Measurements from ENCODE around the gene TRIP12.

TRIP12 gene

DNA sequence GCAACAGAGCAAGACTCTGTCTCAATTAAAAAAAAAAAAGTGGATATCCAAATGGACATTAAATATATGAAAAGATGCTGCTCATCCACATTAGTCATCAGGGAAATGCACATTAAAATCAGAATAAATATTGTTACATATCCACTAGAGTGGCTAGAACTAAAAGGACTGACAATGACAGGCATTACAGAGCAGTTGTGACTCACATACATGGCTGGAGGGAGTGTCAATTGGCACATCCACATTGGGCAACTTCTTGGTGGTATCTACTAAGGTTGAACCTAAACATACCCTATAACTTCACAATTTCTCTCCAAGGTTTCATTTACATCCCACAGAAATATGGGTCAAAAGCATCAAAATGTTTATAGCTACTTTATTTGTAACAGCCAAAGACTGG lies 193.4 kb downstream of the TRIP12 start:
- H3K9me3 ChIP-seq (ENCODE audit: control insufficient read depth, insufficient read depth, low read depth, low read length) = no peaks in the 10 kb centered on the region
- TF ChIP-seq, protein P1, sequence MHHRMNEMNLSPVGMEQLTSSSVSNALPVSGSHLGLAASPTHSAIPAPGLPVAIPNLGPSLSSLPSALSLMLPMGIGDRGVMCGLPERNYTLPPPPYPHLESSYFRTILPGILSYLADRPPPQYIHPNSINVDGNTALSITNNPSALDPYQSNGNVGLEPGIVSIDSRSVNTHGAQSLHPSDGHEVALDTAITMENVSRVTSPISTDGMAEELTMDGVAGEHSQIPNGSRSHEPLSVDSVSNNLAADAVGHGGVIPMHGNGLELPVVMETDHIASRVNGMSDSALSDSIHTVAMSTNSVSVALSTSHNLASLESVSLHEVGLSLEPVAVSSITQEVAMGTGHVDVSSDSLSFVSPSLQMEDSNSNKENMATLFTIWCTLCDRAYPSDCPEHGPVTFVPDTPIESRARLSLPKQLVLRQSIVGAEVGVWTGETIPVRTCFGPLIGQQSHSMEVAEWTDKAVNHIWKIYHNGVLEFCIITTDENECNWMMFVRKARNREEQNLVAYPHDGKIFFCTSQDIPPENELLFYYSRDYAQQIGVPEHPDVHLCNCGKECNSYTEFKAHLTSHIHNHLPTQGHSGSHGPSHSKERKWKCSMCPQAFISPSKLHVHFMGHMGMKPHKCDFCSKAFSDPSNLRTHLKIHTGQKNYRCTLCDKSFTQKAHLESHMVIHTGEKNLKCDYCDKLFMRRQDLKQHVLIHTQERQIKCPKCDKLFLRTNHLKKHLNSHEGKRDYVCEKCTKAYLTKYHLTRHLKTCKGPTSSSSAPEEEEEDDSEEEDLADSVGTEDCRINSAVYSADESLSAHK (tag by site-specific recombination; IDR thresholded peaks at IDR 0.05) = no peak
- no peaks in the 10 kb centered on the region for H3K36me3 ChIP-seq (ENCODE audit: control insufficient read depth in 2 of 2, insufficient read depth in 1 of 2, low read length in 2 of 2)
- no peak overlapping the region for H3K27ac ChIP-seq (ENCODE audit: extremely low read depth, low read depth, low read length)
- ChIA-PET POLR2A (no interaction called here), CTCF (no interaction called here)
- no peak overlapping the region for H3K4me3 ChIP-seq (ENCODE audit: low read depth, low read length)
- H3K4me1 ChIP-seq (ENCODE audit: control insufficient read depth, insufficient read depth, low read length) = no peaks in the 10 kb centered on the region; the same call in 1 of the 2 replicates

DNA sequence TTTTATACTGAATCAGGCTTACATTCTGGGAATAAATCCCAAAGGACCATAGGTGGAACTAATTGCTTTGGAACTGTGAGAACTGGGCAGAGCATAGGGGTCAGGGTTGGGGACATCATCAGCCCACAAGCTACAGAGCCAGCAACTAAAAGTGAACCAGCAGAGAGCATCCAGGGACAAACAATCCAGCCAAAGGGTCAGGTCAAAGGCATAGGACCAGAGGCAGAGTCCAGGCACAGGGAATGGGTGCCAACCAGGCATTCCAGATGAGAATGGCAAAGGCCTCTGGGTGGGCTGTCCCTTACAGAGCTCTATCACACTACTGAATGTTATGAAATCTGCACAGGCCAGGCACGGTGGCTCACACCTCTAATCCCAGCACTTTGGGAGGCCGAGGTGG lies 195.2 kb downstream of the TRIP12 start:
- TF ChIP-seq ZNF677 (tag by site-specific recombination; IDR thresholded peaks at IDR 0.05) = no peak
- TF ChIP-seq ZXDB (tag by site-specific recombination; IDR thresholded peaks at IDR 0.05) = no peak
- no peak for TF ChIP-seq ZNF624 (tag by site-specific recombination; IDR thresholded peaks at IDR 0.05)
- TF ChIP-seq ZNF521 (tag by site-specific recombination; IDR thresholded peaks at IDR 0.05) = no peak
- no peak for TF ChIP-seq ZSCAN16 (tag by site-specific recombination; IDR thresholded peaks at IDR 0.05)
- TF ChIP-seq KLF16 (tag by site-specific recombination; IDR thresholded peaks at IDR 0.05) = no peak
- TF ChIP-seq ZNF311 (tag by site-specific recombination; IDR thresholded peaks at IDR 0.05; ENCODE audit: borderline replicate concordance) = no peak
- no peak for TF ChIP-seq ZNF138 (tag by site-specific recombination; IDR thresholded peaks at IDR 0.05; ENCODE audit: borderline replicate concordance)
- TF ChIP-seq, protein P2, sequence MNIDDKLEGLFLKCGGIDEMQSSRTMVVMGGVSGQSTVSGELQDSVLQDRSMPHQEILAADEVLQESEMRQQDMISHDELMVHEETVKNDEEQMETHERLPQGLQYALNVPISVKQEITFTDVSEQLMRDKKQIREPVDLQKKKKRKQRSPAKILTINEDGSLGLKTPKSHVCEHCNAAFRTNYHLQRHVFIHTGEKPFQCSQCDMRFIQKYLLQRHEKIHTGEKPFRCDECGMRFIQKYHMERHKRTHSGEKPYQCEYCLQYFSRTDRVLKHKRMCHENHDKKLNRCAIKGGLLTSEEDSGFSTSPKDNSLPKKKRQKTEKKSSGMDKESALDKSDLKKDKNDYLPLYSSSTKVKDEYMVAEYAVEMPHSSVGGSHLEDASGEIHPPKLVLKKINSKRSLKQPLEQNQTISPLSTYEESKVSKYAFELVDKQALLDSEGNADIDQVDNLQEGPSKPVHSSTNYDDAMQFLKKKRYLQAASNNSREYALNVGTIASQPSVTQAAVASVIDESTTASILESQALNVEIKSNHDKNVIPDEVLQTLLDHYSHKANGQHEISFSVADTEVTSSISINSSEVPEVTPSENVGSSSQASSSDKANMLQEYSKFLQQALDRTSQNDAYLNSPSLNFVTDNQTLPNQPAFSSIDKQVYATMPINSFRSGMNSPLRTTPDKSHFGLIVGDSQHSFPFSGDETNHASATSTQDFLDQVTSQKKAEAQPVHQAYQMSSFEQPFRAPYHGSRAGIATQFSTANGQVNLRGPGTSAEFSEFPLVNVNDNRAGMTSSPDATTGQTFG (tag by site-specific recombination; IDR thresholded peaks at IDR 0.05; ENCODE audit: borderline replicate concordance) = no peak
- TF ChIP-seq ZNF23 (tag by site-specific recombination; IDR thresholded peaks at IDR 0.05; ENCODE audit: borderline replicate concordance) = no peak
- no peak for TF ChIP-seq ZNF37A (tag by site-specific recombination; IDR thresholded peaks at IDR 0.05)
- no peak for TF ChIP-seq ZNF140 (tag by site-specific recombination; IDR thresholded peaks at IDR 0.05)
- TF ChIP-seq ZNF214 (tag by site-specific recombination; IDR thresholded peaks at IDR 0.05; ENCODE audit: borderline replicate concordance) = no peak
- no peak for TF ChIP-seq EGR2 (tag by site-specific recombination; IDR thresholded peaks at IDR 0.05; ENCODE audit: low read depth)
- TF ChIP-seq, protein P3, sequence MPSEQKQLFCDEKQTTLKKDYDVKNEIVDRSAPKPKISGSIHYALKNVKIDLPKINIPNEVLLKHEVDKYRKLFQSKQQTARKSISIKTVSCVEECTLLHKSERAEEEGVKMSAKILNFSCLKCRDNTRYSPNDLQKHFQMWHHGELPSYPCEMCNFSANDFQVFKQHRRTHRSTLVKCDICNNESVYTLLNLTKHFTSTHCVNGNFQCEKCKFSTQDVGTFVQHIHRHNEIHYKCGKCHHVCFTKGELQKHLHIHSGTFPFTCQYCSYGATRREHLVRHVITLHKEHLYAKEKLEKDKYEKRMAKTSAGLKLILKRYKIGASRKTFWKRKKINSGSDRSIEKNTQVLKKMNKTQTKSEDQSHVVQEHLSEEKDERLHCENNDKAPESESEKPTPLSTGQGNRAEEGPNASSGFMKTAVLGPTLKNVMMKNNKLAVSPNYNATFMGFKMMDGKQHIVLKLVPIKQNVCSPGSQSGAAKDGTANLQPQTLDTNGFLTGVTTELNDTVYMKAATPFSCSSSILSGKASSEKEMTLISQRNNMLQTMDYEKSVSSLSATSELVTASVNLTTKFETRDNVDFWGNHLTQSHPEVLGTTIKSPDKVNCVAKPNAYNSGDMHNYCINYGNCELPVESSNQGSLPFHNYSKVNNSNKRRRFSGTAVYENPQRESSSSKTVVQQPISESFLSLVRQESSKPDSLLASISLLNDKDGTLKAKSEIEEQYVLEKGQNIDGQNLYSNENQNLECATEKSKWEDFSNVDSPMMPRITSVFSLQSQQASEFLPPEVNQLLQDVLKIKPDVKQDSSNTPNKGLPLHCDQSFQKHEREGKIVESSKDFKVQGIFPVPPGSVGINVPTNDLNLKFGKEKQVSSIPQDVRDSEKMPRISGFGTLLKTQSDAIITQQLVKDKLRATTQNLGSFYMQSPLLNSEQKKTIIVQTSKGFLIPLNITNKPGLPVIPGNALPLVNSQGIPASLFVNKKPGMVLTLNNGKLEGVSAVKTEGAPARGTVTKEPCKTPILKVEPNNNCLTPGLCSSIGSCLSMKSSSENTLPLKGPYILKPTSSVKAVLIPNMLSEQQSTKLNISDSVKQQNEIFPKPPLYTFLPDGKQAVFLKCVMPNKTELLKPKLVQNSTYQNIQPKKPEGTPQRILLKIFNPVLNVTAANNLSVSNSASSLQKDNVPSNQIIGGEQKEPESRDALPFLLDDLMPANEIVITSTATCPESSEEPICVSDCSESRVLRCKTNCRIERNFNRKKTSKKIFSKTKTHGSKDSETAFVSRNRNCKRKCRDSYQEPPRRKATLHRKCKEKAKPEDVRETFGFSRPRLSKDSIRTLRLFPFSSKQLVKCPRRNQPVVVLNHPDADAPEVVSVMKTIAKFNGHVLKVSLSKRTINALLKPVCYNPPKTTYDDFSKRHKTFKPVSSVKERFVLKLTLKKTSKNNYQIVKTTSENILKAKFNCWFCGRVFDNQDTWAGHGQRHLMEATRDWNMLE (tag by site-specific recombination; conservative IDR thresholded peaks at IDR 0.05; ENCODE audit: low read depth) = no peak
- no peak for TF ChIP-seq GLI2 (tag by site-specific recombination; IDR thresholded peaks at IDR 0.05; ENCODE audit: borderline replicate concordance, low read depth)
- no peaks in the 10 kb centered on the region for H3K36me3 ChIP-seq (ENCODE audit: control insufficient read depth in 2 of 2, insufficient read depth in 1 of 2, low read length in 2 of 2)
- no peak overlapping the region for H3K4me3 ChIP-seq (ENCODE audit: low read depth, low read length)
- H3K4me1 ChIP-seq (ENCODE audit: control insufficient read depth, insufficient read depth, low read length) = no peaks in the 10 kb centered on the region; the same call in 1 of the 2 replicates
- no peaks in the 10 kb centered on the region for H3K9me3 ChIP-seq (ENCODE audit: control insufficient read depth, insufficient read depth, low read depth, low read length)
- ChIA-PET POLR2A (no interaction called here), CTCF (no interaction called here)
- H3K27ac ChIP-seq (ENCODE audit: extremely low read depth, low read depth, low read length) = no peak overlapping the region
